Endothelial cell (in vitro differentiated cells): ENCODE data around the gene C9orf43. TPM values are rescaled to one million over a fixed set of nuclear protein-coding genes. Genes with fewer than 3 reads are reported as not detected.

ENCODE experiments used
- DNase-seq: peaks from one replicate; pipeline ENCODE4 v3.0.0; 2021; ENCODE audit warnings: low spot score
- H3K27ac Mint-ChIP-seq: one replicate; pipeline ENCODE4 v1.8.0; 2021; ENCODE audit warnings: mixed read lengths, inconsistent platforms; ENCODE audit not compliant: unreplicated experiment
- H3K27me3 Mint-ChIP-seq: one replicate; pipeline ENCODE4 v1.8.0; 2021; ENCODE audit warnings: mild to moderate bottlenecking, moderate library complexity, mixed read lengths, inconsistent platforms; ENCODE audit not compliant: unreplicated experiment
- H3K36me3 Mint-ChIP-seq: one replicate; pipeline ENCODE4 v1.8.0; 2021; ENCODE audit warnings: mild to moderate bottlenecking, low read depth, mixed read lengths, inconsistent platforms; ENCODE audit not compliant: unreplicated experiment
- H3K4me1 Mint-ChIP-seq: one replicate; pipeline ENCODE4 v1.8.0; 2021; ENCODE audit warnings: mild to moderate bottlenecking, mixed read lengths, inconsistent platforms; ENCODE audit not compliant: unreplicated experiment
- H3K4me3 Mint-ChIP-seq: one replicate; pipeline ENCODE4 v1.8.0; 2021; ENCODE audit warnings: mild to moderate bottlenecking, mixed read lengths, inconsistent platforms; ENCODE audit not compliant: unreplicated experiment
- H3K9me3 Mint-ChIP-seq: one replicate; pipeline ENCODE4 v1.8.0; 2021; ENCODE audit warnings: mixed read lengths, inconsistent platforms; ENCODE audit not compliant: unreplicated experiment
- CTCF ChIP-seq: fragments of 200-600 bp; sonication (generic); IDR thresholded peaks from one replicate; pipeline ENCODE4 v1.5.0; 2021; ENCODE audit warnings: antibody characterized with exemption; ENCODE audit not compliant: unreplicated experiment
- total RNA-seq: library from RNA; stranded (reverse); fragmentation: NEBNext Ultra II Directional; extraction: Animal tissue kit (Norgen Biotek cat#: 25700); gene quantifications from one replicate; pipeline ENCODE4 v1.2.1, GENCODE V29; 2021; ENCODE audit not compliant: unreplicated experiment

C9orf43 gene
- total RNA-seq, 1 donor from 2014 or later: 0.92 TPM

GRCh38 chr9:113395000-113395861, 15.3 kb upstream of the C9orf43 start:
- no peak for TF ChIP-seq CTCF
- Mint-ChIP-seq H3K27ac (no peak overlapping the region), H3K36me3 (peaks cover 12% of the 10 kb centered on the region)

GRCh38 chr9:113397203-113397631, 13.3 kb upstream of the C9orf43 start:
- no peak overlapping the region for H3K4me3 Mint-ChIP-seq
- H3K4me1 Mint-ChIP-seq: peaks cover 11% of the 10 kb centered on the region
- H3K36me3 Mint-ChIP-seq: peaks cover 9% of the 10 kb centered on the region
- H3K9me3 Mint-ChIP-seq: no peaks in the 10 kb centered on the region
- H3K27ac Mint-ChIP-seq: no peak overlapping the region
- TF ChIP-seq CTCF: no peak
- no peak for DNase-seq
- H3K27me3 Mint-ChIP-seq: peaks cover 6% of the 10 kb centered on the region

More at GRCh38 chr9:113395000-113395861, 15.3 kb upstream of the C9orf43 start:
- Mint-ChIP-seq H3K4me3 (no peak overlapping the region), H3K9me3 (no peaks in the 10 kb centered on the region), H3K4me1 (peaks cover 13% of the 10 kb centered on the region), H3K27me3 (peaks cover 8% of the 10 kb centered on the region)
- no peak for DNase-seq

- H3K36me3 Mint-ChIP-seq: peaks cover 5% of the 10 kb centered on the region
- no peak overlapping the region for H3K27ac Mint-ChIP-seq
- TF ChIP-seq CTCF: no peak
- peaks cover 3% of the 10 kb centered on the region for H3K27me3 Mint-ChIP-seq
- H3K4me1 Mint-ChIP-seq: peaks cover 11% of the 10 kb centered on the region
- no peak overlapping the region for H3K4me3 Mint-ChIP-seq
- no peak for DNase-seq
- no peaks in the 10 kb centered on the region for H3K9me3 Mint-ChIP-seq
These were observed 11.8 kb upstream of the C9orf43 start for GRCh38 chr9:113398796-113399195.

GRCh38 chr9:113399646-113400200, 10.8 kb upstream of the C9orf43 start:
- H3K4me1 Mint-ChIP-seq: peaks cover 11% of the 10 kb centered on the region
- no peaks in the 10 kb centered on the region for H3K9me3 Mint-ChIP-seq
- TF ChIP-seq CTCF: no peak
- no peak overlapping the region for H3K27ac Mint-ChIP-seq
- H3K27me3 Mint-ChIP-seq: peaks cover 3% of the 10 kb centered on the region
- peaks cover 5% of the 10 kb centered on the region for H3K36me3 Mint-ChIP-seq
- DNase-seq: no peak
- H3K4me3 Mint-ChIP-seq: peak overlapping the region; percentile 74
